Measurements from ENCODE around the gene ULBP3.
A peak's percentile ranks its signal among the peaks of the same experiment; 100 is the strongest.
"Not testable (repeated sequence)": the region's sequence is repeated elsewhere in the genome, so short reads cannot be mapped to it uniquely, and the experiment has no call there.

ULBP3 gene

DNA sequence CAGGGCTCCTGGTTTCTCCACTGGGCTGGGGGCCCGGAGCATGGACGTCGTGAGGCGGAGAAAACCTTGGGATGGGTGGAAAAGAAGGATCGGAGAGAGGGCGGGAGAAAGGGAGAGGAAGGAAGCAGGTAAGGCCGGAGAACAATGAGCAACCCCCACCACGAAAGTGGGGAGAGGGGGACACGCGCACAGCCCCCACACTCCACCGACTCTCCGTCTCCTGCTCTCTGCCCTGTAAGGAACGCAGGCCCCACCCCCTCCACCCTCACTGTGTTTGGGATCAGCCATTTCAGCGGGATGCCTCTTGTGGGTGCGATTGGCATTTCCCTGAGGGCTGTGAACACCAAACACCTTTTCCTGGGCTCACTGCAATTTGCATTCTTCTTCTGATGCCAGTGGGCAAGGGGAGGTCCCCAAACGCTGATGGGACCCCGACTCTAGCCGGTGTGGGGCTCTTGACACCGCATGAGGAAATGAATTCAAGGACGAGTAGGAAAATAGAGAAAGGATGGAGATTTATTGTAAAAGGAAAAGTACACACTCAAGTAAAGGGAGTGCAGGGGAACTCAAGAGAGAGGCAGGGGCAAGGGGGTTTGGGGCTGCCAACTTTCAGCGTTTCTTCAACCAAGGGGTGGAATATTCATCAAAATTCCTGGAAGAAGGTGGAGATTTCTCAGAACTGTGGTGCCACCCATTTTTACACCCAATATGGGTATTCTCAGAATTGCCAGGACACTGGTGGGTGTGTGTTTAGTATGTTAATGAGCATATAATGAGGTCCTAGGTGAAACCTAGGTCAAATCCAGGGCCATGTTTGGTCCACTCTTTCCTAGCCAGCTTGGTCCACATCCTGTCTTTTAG lies 30.5 kb downstream of the ULBP3 start:
- DNase-seq = no peak

DNA sequence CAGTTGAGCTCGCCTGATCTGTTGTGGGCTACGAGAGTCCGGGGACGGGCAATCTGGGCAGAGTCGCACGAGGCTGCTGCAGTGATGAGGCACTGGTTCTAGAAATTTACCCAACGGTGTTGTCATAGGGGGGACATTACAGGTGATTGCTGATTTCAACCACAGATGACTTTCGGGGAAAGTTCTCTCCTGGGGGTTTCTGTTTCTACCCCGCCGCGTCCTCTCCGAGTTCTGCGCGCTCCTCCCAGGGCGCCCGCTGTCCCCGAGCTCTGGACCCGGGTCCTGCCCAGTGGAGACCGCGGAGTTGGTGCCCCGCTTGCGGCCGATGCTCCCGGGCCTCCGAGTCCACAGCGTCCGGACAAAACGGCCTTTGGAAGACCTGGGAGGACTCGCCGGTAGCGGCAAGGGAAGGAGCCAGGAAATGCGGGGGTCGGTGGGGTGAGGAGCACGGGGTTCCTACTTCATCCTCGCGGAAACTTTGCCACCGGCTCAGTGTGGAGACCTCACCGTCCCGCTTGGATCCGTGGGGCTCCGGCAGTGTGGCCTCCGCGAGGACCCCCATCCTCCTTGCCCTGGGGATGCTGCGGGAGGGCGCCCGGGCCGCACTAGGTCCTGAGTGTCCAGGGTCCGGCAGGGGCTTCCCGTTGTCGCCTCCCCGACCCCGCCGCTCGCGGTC lies 31.3 kb downstream of the ULBP3 start:
- peak; percentile 63 for DNase-seq

DNA sequence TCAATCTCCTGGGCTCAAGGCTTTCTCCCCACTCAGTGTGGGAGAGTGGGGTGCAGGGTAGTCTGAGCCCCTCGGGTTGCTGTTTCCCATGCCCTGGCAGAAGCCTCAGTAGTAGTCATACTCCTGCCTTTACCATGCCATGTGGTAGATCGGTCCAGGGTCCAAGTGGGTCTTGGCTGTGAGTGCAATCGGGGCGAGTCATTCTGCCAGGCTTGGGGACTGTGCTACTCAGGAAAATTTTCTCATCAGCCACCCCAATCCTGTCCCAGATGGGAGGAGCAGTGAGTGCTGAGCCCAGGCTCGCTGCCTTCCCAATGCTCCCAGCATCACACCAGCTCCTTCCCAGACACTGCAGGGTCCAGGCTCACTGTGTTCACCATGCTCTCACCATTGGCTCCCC lies 32.8 kb downstream of the ULBP3 start:
- DNase-seq = no peak

DNA sequence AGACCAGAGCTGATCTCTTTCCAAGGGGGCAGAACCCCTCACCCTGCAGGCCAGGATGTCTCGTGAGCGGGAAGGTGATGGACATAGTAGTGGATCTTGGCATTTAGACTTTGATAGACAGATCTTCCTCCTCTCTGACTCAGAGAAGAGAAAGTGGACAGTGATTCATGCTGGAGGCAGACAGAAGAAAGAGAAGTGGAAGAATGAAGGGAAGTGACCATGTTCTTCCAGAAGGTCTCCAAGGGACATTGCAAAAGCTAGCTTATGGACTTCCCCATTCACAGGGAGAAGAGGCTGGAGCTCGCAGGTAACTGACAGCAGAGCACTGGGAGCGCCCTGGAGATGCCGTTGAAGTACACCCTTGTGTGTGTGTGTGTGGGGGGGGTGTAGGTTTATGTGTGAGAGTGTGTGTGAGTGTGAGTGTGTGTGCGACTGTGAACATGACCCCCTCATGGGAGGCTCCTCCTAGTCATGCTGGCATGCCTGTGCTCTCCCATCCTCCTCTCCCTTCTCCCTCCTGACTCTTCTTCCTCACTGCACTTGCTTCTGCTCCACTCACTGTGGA lies 35.6 kb downstream of the ULBP3 start:
- DNase-seq = no peak

DNA sequence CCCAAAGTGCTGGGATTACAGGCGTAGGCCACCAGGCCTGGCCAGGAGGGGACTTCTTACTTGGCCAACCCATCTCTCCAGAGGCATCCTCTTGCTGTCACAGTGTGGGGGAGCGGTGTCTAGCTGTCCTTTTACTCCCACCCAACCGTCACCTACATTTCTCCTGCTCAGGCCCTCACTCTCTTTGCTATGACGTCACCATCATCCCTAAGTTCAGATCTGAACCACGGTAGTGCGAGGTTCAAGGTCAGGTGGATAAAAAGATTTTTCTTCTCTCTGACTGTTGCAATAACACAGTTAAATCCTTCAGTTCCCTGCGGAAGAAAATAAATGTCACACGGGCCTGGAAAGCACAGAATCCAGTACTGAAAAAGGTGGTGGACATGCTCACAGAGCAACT lies 36.3 kb downstream of the ULBP3 start:
- no peak for DNase-seq

DNA sequence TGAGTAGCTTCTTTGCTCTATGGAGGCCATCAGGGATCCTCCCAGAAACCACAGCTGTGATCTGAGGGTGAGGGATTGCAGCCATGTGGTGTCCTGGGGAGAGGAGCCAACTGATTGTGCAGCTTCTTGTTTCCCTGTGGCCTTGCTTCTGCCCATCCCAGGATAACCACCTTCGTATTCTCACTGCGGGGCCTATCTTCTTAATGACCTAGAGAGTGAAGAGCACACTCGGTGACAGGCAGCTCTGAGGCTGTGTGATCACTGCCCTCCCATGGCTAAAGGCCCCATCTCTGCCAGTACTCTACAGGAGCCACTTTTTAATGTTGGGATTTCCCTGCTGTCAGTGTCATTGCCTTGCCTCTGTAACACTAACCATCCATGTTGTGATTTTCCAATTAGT lies 38.3 kb downstream of the ULBP3 start:
- no peak for DNase-seq

DNA sequence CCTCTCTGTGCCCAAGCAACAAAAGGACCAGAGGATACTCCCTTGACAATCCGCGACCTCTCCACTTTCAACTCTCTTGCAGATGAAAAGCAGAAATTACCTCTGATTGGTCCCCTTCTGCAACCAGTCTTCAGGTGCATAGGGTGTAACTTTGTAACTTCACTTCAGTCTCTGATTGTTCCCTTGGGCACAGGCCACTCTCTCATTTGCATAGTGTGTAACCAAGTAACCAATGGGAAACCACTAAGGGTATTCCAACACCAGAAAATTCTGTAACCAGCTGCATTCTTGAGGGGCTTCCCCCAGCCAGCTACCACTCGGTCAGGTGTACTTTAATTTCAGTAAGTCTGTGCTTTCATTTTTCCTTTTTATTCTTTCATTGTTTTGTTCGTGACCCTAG lies 39.2 kb downstream of the ULBP3 start:
- no peak for DNase-seq

DNA sequence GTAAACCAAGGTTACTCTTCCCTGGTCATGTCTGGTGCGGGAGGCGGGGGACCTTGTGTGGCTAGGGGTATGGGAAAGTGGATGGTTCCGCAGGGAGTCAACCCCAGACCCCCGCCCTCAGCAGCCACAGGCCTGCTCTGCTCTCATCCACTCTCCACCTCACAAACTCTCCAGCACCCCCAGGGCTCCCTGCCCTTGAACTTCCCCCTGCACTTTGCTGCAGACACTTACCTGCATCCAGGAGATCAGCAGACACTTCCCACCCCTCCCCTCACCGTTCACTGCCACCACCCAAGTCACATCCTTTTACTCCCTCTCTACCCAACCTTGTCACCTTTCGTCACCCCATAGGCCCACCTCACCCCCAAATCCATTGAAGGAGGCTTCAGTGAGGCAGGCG lies 39.6 kb downstream of the ULBP3 start:
- DNase-seq = no peak

DNA sequence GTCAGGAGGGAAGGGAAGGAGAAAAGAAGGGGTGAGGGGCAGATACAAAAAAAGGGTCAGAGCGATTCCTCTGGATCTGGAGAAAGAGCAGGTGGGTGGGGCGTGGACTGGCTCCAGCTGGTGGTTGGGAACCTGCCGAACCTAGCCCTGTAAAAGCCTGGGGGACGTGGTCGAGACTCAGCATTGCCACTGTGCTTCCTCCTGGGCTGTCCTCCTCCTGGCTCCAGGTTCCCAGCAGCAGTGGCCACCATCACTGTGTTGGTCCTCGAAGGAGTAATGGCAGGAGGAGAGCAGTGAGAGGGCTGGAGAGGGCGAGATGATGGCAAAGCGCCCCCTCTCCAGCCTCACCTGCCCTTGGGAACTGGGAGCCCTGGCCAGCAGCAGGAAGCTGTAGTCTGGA lies 40.1 kb downstream of the ULBP3 start:
- DNase-seq = no peak

DNA sequence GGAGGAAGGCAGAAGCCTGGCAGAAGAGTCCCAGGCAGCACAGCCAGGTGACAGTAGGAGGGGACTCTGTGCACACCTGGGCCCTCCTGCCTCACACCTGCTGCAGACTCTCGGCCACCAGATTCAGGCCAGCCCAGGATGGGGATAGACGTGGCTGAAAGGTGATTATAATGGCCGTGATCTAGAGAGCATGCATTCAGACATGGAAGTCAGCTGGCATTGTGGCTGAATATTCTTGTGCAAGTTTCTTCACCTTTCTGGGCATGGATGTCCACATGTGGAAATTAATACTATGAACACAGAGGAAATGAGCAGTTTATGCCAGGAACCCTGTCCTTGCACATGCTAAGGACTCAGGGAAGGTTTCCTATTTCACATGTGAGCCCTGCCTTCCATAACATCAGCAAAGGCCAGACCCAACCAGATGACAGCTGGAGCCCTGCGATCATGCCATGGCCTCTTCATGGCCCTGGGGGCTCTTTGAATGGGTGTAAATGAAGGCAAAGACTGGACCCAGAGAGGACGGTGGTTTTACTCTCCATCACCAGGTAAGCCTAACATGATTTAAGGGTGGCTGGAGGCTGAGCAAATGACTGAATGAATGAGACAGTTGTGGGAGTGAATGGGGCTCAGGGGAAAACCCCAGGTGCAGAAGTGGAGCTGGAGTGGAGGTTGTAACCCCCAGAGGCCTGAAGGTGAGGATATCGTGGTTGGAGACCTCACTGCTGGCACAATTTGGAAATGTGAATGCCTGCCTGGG lies 40.9 kb downstream of the ULBP3 start:
- no peak for DNase-seq

DNA sequence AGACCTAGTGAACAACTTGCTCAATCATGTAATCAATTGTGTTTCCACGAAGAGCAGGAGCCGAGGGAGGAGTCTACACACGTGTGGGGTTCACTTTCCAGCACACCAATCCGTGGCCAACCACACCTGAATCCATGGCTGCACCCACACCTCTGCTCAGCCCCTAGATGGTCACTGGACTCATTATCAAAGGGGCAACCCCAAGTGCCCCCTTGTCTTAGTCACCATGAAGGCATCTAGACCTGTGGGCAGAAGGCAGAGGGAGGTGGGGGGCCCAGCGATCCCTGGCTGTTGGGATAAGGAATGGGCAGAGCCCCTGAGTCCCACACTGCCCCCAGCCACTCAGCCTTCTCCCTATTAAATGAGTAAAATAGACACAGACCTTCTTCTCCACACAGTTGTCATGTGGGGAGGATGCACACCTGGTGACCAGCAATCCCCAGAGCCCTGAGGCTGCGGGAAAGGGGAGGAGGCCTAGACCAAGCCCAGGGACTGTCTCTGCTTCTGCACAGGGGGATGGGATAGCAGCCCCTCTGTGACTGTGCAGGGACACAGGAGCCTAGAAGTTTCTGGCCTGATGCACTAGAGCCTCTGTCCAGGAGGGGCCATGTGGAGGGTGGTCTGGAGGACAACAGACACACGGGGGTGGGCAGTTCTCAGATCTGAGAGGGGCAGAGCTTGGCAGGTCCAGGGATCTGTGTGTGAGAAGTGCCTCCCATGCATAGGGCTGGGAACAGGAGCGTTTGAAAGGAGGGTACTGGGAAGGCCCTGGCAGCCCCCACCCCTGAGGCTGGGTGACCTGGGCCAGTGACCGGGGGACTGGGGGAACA lies 41.7 kb downstream of the ULBP3 start:
- DNase-seq = no peak

DNA sequence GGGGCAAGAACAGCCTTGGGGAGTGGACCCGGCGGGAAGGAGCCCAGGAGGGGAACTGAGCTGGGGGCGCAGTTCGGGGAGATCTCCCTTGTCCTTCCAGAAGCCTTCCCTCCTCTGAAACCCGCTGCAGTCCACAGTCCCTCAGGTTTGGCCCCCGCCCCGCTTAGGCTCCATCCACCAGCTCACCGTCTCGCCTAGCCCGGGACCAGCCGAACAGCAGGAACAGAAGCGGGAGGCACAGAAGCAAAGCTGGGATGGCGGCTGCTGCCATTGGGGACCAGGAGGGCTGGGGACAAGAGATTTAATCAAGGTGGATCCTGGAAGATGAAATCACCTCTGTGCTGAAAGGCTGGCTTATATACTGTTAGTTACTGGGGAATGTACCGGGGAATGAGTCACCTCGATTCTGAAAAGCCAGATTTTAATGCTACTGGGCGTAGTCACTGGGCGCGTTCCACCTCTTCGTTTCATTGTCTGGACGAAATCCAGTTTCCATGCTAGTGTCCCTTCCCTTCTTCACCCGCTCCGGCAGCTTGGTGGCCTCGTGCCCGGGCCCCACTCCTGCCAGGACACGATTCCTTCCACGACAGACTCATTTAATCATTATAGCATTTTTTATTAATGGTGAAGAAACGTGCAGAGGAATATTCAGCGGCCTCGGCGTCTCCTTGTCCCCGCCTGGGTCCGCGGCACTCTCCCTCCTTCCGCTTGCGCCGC lies 43.6 kb downstream of the ULBP3 start, which contains the start of gene RAET1L:
TSS of gene RAET1L (minus strand) at position 332 of the 717 bp plus-strand sequence. CDS start at position 271, 61 bp downstream.
- DNase-seq = peak; percentile 75

DNA sequence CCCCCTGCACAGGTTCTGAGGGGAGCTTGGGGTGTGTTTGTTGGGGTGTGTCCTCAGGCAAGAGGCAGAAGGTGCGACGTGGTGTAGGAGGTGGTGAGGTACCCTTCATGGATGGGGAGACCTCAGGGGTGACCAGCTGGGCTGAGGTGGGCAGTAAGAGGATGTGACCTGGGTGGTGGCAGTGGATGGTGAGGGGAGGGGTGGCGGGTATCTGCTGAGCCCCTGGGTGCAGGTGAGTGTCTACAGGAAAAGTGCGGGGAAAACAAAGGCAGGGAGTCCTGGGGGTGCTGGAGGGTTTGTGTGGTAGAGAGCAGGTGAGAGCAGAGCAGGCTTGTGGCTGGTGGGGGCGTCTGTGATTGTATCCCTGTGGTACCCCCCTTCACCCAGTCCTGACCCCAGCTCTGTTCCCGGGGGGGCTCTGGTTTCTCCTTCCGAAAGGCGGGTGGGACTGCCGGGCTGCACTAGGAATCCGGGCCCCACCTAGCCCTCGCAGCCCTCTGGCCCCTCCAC lies 44.2 kb downstream of the ULBP3 start:
- no peak for DNase-seq

DNA sequence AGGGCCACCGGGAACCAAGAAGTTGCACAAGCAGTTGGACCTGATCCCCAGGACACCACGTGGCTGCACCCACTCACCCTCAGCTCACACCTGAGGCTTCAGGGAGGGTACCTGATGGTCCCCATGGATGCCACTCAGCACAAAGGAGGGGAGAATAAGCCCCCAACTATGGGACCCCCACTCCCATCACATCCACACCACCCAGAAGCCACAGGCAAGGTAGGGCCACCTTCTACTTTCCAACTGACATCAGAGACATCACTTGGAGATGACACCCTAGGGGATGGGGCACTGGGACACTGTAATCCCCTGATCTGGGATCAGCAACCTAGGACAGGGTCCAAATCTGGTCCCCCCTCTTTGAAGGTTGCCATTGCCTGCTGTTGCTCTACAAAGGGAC lies 44.9 kb downstream of the ULBP3 start:
- DNase-seq = not testable (repeated sequence)

DNA sequence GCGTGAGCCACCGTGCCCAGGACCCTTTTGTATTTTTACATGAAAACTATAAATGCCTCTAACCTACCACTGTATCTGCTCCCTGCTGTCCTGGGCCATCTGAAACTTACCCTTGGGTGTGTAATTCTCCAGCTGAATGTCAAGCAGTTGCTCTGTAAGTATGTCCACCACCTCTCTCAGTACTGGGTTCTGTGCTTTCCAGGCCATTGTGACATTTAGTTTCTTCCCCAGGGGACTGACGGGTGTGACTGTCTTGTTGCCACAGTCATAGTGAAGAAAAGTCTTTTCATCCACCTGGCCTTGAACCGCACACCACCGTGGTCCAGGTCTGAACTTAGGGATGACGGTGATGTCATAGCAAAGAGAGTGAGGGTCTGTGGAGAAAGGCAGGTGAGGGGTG lies 47.1 kb downstream of the ULBP3 start:
- DNase-seq = not testable (repeated sequence)

DNA sequence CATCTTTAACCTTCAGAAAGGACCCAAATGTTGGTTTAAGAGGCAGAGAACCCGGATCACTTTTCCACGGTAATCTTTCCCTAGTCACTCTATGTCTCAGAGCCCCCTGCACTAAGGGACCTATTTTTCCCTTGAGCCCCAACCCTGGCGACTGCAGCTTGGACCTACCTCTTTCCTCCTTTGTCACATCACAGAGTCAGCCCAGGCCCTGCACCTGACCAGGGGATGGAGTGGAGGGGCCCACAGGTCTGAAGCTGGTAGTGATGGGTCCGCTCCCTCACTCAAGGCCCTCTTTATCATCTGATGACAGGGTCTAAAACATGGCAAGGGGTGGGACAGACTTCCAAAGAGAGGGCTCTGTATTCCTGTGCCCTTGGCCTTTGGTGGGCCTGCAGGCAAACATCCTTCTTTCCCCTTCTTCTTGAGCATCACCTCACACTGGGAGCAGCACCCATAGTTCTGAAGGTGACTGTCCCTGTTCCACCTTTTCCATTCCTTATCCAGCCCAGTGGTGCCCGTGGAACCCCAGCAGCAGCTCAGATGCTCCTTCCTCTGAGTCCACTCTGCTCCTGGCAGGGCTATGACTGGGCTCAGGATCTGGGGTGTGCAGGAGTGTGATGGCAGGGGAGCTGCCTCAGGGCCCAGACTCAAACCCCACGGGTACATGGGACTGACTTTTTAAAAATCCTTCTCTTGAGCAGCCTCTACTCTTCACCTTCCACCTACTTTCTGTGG lies 49.9 kb downstream of the ULBP3 start:
- no peak for DNase-seq

DNA sequence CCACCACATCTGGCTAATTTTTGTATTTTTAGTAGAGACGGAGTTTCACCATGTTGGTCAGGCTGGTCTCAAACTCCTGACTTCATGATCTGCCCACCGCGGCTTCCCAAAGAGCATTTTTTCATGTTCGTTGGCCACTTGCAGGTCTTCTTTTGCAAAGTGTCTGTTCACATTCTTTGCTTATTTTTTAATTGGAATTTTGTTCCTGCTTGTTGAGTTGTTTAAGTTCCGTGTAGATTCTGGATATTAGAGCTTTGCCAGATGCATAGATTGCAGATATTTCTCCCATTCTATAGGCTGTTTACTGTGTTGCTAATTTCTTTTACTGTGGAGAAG lies 51.8 kb downstream of the ULBP3 start:
- DNase-seq = peak; percentile 54

DNA sequence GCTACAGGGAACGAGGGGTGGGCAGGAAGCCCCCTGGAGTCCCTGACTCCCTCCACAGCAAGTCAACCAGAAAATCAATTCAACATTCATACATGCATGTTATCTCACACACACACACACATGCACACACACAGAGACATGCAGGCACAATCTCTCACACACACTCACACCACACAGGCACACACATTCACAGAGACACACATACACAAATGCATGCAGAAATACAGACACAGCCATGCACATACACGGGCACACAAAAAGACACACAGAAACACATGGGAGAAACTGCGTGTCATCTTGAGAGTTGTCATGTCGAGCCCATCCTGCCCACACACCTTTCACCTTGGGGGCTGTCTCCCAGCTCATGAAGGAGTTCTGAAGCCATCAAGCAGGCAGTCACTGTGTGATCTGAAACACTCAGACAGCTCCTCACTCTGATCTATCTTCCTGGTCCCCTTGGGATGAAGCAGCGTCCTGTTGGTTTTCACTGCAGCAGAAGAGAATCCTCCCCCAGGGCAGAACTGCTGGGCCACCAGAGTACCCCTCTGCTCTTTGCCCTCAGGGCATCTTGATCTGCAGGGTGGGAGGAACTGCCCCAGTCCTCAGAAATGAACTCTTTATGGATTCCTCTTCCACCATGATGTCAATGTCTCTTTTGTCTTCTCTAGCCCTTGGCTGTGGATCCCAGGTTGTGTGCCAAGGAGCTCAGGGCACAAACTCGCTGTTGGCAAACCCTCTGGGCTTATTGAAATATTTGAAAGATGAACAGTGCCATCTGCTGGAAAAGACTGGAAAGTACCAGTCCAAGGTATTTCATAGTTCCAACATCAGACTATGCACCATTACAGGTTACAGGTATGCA lies 52.4 kb downstream of the ULBP3 start:
- DNase-seq = peak; percentile 83

DNA sequence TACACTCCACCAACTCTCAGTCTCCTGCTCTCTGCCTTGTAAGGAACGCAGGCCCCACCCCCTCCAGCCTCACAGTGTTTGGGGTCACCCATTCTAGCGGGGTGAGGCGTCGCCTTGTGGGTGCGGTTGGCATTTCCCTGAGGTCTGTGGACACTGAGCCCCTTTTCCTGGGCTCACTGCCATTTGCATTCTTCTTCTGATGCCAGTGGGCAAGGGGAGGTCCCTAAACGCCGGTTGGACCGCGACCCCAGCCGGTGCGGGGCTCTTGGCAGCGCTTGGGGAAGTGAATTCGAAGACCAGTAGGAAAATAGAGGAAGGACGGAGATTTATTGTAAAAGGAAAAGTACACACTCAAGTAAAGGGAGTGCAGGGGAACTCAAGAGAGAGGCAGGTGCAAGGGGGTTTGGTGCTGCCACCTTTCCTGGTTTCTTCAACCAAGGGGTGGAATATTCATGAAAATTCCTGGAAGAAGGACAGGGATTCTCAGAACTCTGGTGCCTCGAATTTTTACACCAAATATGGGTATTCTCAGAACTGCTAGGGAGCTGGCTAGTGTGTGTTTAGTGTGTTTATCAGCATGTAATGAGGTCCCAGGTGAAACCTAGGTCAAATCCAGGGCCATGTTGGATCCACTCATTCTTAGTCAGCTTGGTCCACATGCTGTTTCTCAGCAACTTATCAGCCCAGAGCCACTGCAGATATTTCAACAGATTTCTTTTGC lies 53.5 kb downstream of the ULBP3 start:
- peak; percentile 49 for DNase-seq
